AG20443 (cell line): ENCODE results near the gene TFF3.

Experiments
- DNase-seq: peaks from one replicate; pipeline ENCODE4 v3.0.0; 2012; ENCODE audit warnings: low spot score, mixed read lengths

Gene TFF3

DNA sequence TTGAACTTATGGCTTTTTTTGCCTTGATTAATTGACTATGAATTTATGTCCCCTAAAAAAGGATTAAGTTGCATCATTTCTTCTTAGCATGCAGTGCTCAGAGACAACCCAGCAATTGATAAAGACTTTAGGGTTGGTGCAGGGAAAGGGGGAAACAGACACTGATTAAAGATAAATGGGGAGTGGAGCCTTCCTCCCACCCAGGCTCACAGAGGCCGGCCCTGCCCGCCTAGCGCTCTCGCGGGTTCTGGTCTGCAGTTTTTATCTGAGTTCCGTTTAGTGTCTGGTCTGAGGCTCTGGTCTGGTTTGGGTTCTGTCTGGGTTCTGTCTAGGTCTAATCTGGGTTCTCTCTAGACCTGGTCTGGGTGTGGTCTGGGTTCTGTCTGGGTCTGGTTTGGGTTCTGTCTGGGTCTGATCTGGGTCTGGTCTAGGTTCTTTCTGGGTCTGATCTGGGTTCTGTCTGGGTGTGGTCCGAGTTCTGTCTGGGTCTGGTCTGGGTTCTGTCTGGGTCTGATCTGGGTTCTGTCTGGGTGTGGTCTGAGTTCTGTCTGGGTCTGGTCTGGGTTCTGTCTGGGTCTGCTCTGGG, 48.1 kb downstream of the TFF3 start:
- no peak for DNase-seq

GRCh38 chr21:42265231-42265812, 49.9 kb downstream of the TFF3 start:
- no peak for DNase-seq

DNA sequence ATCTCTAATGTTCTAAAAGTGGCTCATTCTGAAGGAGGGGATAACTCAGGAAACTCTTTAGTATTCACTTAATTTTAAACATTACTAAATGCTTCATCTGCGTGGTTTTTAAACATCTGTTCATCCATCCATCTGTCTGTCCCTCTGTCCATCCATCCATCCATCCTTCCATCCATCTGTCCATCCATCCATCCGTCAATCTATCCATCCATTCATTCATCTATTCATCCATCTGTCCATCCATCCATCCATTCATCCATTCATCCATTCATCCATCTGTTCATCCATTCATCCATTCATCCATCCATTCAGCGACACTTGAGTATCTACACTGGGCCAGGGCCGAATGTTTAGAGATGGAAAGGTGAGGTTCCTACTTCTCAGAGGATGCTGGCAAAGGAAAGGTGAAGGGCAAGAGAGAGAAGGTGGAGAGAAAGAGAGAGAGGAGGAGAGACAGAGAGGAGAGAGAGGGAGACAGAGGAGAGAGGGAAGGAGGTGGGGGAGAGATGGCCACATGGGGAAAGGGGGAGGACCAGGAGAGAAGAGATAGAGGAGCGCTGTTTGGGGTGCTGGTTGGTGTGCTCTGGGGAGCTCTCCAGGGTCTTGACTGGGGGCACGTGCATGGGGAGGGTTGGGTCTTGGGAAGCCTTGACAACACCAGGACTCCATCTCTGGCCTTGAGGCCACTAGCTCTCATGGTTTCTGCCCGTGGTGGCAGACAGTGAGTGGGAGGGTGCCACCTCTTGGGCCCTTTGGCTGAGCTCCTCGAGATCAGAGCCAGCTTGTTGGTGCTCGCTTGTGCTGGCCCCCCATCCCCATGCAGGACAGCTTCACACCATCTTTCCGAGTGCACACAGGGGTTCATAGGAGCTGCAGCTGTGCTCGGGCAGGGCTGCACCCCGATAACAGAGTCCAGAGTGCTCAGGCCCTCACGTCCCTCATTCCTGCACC, 50.7 kb downstream of the TFF3 start:
- no peak for DNase-seq

GRCh38 chr21:42263591-42264131, 51.5 kb downstream of the TFF3 start:
- DNase-seq, result no peak

- DNase-seq, result no peak
Measured at GRCh38 chr21:42262831-42263231, 52.4 kb downstream of the TFF3 start.

DNA sequence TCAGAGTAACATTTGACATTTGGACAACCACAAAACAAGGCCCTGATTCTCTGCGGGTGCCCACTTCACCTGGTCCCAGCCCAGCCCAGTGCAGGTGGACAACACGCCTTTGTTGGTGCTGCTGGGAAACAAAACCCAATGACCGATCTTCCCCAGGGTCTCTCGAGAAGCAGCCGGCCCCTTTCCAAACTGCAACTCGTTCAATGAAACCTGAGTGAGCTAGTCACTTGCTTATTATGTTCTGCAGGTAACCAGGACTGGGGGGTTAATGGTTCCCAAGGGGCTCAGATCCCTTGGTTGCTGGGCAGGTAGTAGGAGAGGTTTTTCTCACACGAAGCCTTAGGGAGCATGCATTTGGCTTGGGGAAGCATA, 53.4 kb downstream of the TFF3 start:
- no peak for DNase-seq
